Gastroesophageal sphincter (tissue), 3 donors: ENCODE data around the gene ST8SIA4.

Experiments
- POLR2A ChIP-seq, 2 donors: fragments of 450-650 bp; IDR thresholded peaks; one replicate each; pipeline ENCODE4 v1.6.1; 2017; ENCODE audit warnings: antibody characterized with exemption in 2 of 2, mild to moderate bottlenecking in 2 of 2, moderate library complexity in 1 of 2
- TF ChIP-seq, protein P1 (sequence below), 4 experiments: fragments of 200-600 bp in 2 of 4; fragments of 450-650 bp in 2 of 4; sonication (generic) in 1 of 4; IDR thresholded peaks; one replicate each; pipeline ENCODE4 v1.5.1; 2017 to 2019; ENCODE audit warnings: antibody characterized with exemption in 4 of 4, mild to moderate bottlenecking in 2 of 4, moderate library complexity in 2 of 4

DNA sequence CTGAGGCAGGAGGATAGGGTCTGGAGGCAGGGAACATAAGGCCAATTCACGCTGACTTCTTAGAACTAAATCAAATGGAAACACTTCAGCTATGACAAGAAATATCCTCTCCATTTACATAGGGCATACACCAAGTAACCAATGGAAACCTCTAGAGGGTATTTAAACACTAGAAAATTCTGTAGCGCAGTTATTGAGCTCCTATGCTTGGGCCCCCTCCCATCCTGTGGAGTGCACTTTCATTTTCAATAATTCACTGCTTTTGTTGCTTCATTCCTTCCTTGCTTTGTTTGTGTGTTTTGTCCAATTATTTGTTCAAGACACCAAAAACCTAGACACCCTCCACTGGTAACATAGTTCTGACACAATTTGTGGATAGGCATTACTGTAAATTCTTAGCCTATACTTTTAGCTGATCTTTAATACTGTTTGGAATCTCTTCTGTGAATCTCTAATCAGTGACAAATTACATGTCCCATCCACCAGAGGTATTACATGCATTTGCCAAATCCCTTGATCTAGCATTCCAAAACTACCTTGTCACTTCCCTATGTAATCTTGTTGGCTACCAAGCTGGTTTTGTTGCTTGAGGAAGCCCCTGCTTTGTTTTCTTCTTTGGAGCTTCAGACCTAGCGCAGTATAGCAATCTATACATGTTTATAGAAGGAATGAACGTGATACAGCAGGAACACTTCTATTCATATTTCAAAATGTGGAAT, 61.6 kb downstream of the ST8SIA4 start:
- TF ChIP-seq, protein P1, sequence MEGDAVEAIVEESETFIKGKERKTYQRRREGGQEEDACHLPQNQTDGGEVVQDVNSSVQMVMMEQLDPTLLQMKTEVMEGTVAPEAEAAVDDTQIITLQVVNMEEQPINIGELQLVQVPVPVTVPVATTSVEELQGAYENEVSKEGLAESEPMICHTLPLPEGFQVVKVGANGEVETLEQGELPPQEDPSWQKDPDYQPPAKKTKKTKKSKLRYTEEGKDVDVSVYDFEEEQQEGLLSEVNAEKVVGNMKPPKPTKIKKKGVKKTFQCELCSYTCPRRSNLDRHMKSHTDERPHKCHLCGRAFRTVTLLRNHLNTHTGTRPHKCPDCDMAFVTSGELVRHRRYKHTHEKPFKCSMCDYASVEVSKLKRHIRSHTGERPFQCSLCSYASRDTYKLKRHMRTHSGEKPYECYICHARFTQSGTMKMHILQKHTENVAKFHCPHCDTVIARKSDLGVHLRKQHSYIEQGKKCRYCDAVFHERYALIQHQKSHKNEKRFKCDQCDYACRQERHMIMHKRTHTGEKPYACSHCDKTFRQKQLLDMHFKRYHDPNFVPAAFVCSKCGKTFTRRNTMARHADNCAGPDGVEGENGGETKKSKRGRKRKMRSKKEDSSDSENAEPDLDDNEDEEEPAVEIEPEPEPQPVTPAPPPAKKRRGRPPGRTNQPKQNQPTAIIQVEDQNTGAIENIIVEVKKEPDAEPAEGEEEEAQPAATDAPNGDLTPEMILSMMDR (IDR thresholded peaks at IDR 0.05): no peak
- no peak for TF ChIP-seq POLR2A (IDR thresholded peaks at IDR 0.05)
